AG09319 (cell line): Measurements from ENCODE around the gene PRDM10.

ENCODE experiments used
- DNase-seq: peaks from one replicate; pipeline ENCODE4 v3.0.0-alpha.2; 2010; ENCODE audit warnings: low read depth; ENCODE audit errors: extremely low read depth
- CTCF ChIP-seq: IDR thresholded peaks from 2 replicates; pipeline ENCODE4 v1.5.1; 2011; ENCODE audit warnings: low read depth, mild to moderate bottlenecking, inconsistent platforms, low read length, moderate library complexity

PRDM10 gene

GRCh38 chr11:129853518-129854231 is 149.0 kb downstream of the PRDM10 start:
- DNase-seq, result peak; percentile 27
- no peak for TF ChIP-seq CTCF

- no peak for TF ChIP-seq CTCF
- DNase-seq, result no peak
Measured at GRCh38 chr11:129852125-129852740, 150.4 kb downstream of the PRDM10 start.
